ENCODE results near the gene NFIA. TPM values are rescaled to one million over a fixed set of nuclear protein-coding genes. Genes with fewer than 3 reads are reported as not detected.
A peak's percentile ranks its signal among the peaks of the same experiment; 100 is the strongest.

The NFIA gene
- total and polyA plus RNA-seq, 12 donors, result 15.6 to 109 (median 66.3) TPM

- H3K4me3 ChIP-seq, result no peak overlapping the region
- H3K27ac ChIP-seq, result peak overlapping the region in 1 of 5 donors; percentile 27
- H3K4me1 ChIP-seq (replicated peaks in 1 of 2), result no peaks in the 10 kb centered on the region
- 89 to 97% (median 96%) methylated on average over 2 of the region's 2 CpGs for WGBS, 4 donors
- no peak for DNase-seq
- intact Hi-C loops (cut with DNase I), result no loop called here
- no peaks in the 10 kb centered on the region for H3K27me3 ChIP-seq
- H3K9me3 ChIP-seq (replicated peaks in 1 of 3), result no peaks in the 10 kb centered on the region
- H3K36me3 ChIP-seq (replicated peaks in 1 of 2), result no peaks in the 10 kb centered on the region
- TF ChIP-seq POLR2A (IDR thresholded peaks at IDR 0.05), result no peak
- no peak for TF ChIP-seq CTCF (IDR thresholded peaks at IDR 0.05)
These were observed 279.6 kb downstream of the NFIA start for GRCh38 chr1:61361931-61362330.

- Histone ChIP-seq H3K27ac (peak overlapping the region in 1 of 5 donors; percentile 27), H3K4me3 (no peak overlapping the region), H3K36me3 (replicated peaks in 1 of 2) (no peaks in the 10 kb centered on the region), H3K9me3 (replicated peaks in 1 of 3) (no peaks in the 10 kb centered on the region), H3K27me3 (no peaks in the 10 kb centered on the region), H3K4me1 (replicated peaks in 1 of 2) (no peaks in the 10 kb centered on the region)
- DNase-seq, result no peak
- TF ChIP-seq CTCF (IDR thresholded peaks at IDR 0.05) (no peak), POLR2A (IDR thresholded peaks at IDR 0.05) (no peak)
- intact Hi-C loops (cut with DNase I), result no loop called here
- 67 to 78% (median 71%) methylated on average over 2 of the region's 2 CpGs for WGBS, 4 donors
These were observed 280.0 kb downstream of the NFIA start for GRCh38 chr1:61362351-61362750.

GRCh38 chr1:61368366-61368765 is 286.0 kb downstream of the NFIA start:
- intact Hi-C loops (cut with DNase I), result no loop called here
- H3K4me1 ChIP-seq (replicated peaks in 1 of 2), result peaks cover 0 to 8% of the 10 kb centered on the region in 2 donors
- no peaks in the 10 kb centered on the region for H3K27me3 ChIP-seq
- no peaks in the 10 kb centered on the region for H3K36me3 ChIP-seq (replicated peaks in 1 of 2)
- no peak overlapping the region for H3K27ac ChIP-seq
- no peak for DNase-seq
- TF ChIP-seq POLR2A (IDR thresholded peaks at IDR 0.05) (no peak), CTCF (IDR thresholded peaks at IDR 0.05) (no peak)
- no peaks in the 10 kb centered on the region for H3K9me3 ChIP-seq (replicated peaks in 1 of 3)
- no peak overlapping the region for H3K4me3 ChIP-seq
- WGBS, 4 donors, result 95 to 96% (median 95%) methylated on average over 2 of the region's 2 CpGs

- 87 to 90% (median 90%) methylated on average over 6 of the region's 6 CpGs for WGBS, 4 donors
- TF ChIP-seq CTCF (IDR thresholded peaks at IDR 0.05), result no peak
- no peak for TF ChIP-seq POLR2A (IDR thresholded peaks at IDR 0.05)
- no peaks in the 10 kb centered on the region for H3K9me3 ChIP-seq (replicated peaks in 1 of 3)
- no peak overlapping the region for H3K4me3 ChIP-seq
- H3K27ac ChIP-seq, result no peak overlapping the region
- DNase-seq, result no peak
- peaks cover 0 to 8% of the 10 kb centered on the region in 2 donors for H3K4me1 ChIP-seq (replicated peaks in 1 of 2)
- H3K36me3 ChIP-seq (replicated peaks in 1 of 2), result no peaks in the 10 kb centered on the region
- no peaks in the 10 kb centered on the region for H3K27me3 ChIP-seq
- intact Hi-C loops (cut with DNase I), result no loop called here
These were observed 286.5 kb downstream of the NFIA start for GRCh38 chr1:61368876-61369275.
